ENCODE results near the gene CEP112. TPM values are rescaled to one million over a fixed set of nuclear protein-coding genes. Genes with fewer than 3 reads are reported as not detected.

CEP112 gene
- total and polyA plus RNA-seq, 10 of the 15 experiments (the other 5 are each of a cell fraction or from before 2014, with no cell fraction given), result 0.11 to 3.8 (median 0.32) TPM; not detected in 1

DNA sequence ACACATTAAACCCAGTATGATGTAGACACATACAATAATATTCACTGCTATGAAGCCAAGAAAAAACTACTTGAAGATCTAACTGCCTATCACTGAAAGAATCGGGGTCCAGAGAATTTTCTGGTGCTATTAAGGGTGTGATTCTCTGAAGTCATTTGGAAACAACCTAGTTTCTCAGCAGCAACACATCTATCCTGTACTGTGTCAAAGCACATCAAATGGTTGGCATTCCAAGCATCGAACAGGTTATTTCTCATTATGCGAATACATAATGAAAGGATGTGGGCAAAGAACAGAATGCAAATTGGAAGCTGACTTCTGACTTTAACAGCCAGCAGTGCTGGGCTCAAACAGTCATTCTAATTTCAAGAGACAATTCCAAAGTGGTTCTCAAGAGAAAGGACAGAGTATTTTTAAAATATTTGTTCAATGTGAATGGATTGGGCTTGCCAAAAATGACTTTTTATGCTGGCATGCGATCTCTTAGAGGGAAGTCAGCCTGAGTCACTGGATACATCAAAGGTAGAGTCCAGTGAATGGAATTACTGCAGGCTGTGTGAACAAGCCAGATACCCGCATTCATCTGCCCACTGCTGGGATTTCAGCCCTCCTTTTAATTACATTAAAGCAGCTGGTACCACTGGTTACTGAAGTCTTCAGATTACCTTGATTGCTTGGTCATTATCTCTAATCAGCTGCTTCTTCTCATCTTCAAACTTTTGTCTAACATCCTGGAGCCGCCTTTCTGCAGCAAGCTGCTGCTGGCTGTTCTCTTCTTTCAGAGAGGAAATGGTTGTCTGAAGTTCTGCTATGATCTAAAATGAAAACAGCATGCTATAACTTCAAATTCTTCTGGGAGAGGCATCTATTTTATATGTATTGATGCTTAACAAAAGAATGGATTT, 449.3 kb downstream of the CEP112 start:
- no peaks in the 10 kb centered on the region for H3K79me2 ChIP-seq (ENCODE audit: control insufficient read depth, insufficient read depth, low read length)
- RAD21 ChIA-PET (ENCODE audit: unreplicated experiment), result interaction anchor here (1.4 kb wide), 1 partner anchor 31 kb away, joined by 3 read pairs; no protein-coding TSS in a partner anchor
- DNase-seq (ENCODE audit: low read depth, low spot score) (no peak), FAIRE-seq (no peak), ATAC-seq (no peak; the same call in 2 of the 3 replicates)
- H2AFZ ChIP-seq (ENCODE audit: control insufficient read depth, low read depth, low read length), result no peak overlapping the region
- in situ Hi-C loops (cut with MboI) (no loop called here), intact Hi-C loops (cut with micrococcal nuclease; ENCODE audit: unreplicated experiment) (no loop called here)
- H4K20me1 ChIP-seq (ENCODE audit: control insufficient read depth, insufficient read depth), result no peaks in the 10 kb centered on the region
- H3K9me3 ChIP-seq (replicated peaks; ENCODE audit: control insufficient read depth, insufficient read depth, low read length), result no peaks in the 10 kb centered on the region
- SMC1A ChIA-PET (ENCODE audit: uncharacterized antibody, unreplicated experiment), result interaction anchor here (1.1 to 1.7 kb wide), 3 partner anchors 19 to 31 kb away, joined by 3 to 8 read pairs (median 3); no protein-coding TSS in a partner anchor
- no peak overlapping the region for H3K4me2 ChIP-seq (ENCODE audit: control insufficient read depth, insufficient read depth)
- 43% methylated on average over 6 of the region's 6 CpGs for WGBS (ENCODE audit: insufficient coverage, insufficient replicate concordance, low lambda C conversion rate, missing lambda C conversion rate)
- no peak overlapping the region for H3K9ac ChIP-seq (ENCODE audit: control insufficient read depth, insufficient read depth, low read length)
- no peaks in the 10 kb centered on the region for H3K27me3 ChIP-seq (replicated peaks in 1 of 2; ENCODE audit: control insufficient read depth in 2 of 2, insufficient read depth in 2 of 2, low read length in 1 of 2)
- no peaks in the 10 kb centered on the region for H3K4me1 ChIP-seq (ENCODE audit: control insufficient read depth, insufficient read depth, low read length)
- no peak overlapping the region for H3K4me3 ChIP-seq
- no peaks in the 10 kb centered on the region for H3K36me3 ChIP-seq (ENCODE audit: control insufficient read depth in 2 of 2, insufficient read depth in 2 of 2, low read length in 1 of 2)
- POLR2A ChIA-PET, result no interaction called here
- H3K27ac ChIP-seq (ENCODE audit: control insufficient read depth, insufficient read depth), result no peak overlapping the region
- BruUV-seq (replicated peaks), result no TSS peak
- CTCF ChIA-PET, result interaction anchor here (0.5 kb wide), 1 partner anchor 72 kb away, joined by 3 read pairs; no protein-coding TSS in a partner anchor
- no peak for TF ChIP-seq RELA (IDR thresholded peaks at IDR 0.05; ENCODE audit: borderline replicate concordance, partially characterized antibody)
- TF ChIP-seq CHD1 (IDR thresholded peaks at IDR 0.05; ENCODE audit: low read depth, low read length), result no peak
- TF ChIP-seq, protein P1, sequence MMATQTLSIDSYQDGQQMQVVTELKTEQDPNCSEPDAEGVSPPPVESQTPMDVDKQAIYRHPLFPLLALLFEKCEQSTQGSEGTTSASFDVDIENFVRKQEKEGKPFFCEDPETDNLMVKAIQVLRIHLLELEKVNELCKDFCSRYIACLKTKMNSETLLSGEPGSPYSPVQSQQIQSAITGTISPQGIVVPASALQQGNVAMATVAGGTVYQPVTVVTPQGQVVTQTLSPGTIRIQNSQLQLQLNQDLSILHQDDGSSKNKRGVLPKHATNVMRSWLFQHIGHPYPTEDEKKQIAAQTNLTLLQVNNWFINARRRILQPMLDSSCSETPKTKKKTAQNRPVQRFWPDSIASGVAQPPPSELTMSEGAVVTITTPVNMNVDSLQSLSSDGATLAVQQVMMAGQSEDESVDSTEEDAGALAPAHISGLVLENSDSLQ (IDR thresholded peaks at IDR 0.05), result no peak
- no peak for TF ChIP-seq KDM1A (IDR thresholded peaks at IDR 0.05; ENCODE audit: borderline replicate concordance)
- no peak for TF ChIP-seq NFIC (IDR thresholded peaks at IDR 0.05; ENCODE audit: low read depth, low read length)
- no peak for TF ChIP-seq SIN3A (IDR thresholded peaks at IDR 0.05; ENCODE audit: low read depth, low read length)
- TF ChIP-seq FOS (IDR thresholded peaks at IDR 0.05; ENCODE audit: borderline replicate concordance, extremely low read depth, insufficient read length), result no peak
- no peak for TF ChIP-seq BCL11A (IDR thresholded peaks at IDR 0.05; ENCODE audit: low read depth, low read length)
- no peak for TF ChIP-seq IKZF2 (IDR thresholded peaks at IDR 0.05)
- no peak for TF ChIP-seq KAT2A (conservative IDR thresholded peaks at IDR 0.05; ENCODE audit: control insufficient read depth, low read depth, low read length)
- TF ChIP-seq, protein P2, sequence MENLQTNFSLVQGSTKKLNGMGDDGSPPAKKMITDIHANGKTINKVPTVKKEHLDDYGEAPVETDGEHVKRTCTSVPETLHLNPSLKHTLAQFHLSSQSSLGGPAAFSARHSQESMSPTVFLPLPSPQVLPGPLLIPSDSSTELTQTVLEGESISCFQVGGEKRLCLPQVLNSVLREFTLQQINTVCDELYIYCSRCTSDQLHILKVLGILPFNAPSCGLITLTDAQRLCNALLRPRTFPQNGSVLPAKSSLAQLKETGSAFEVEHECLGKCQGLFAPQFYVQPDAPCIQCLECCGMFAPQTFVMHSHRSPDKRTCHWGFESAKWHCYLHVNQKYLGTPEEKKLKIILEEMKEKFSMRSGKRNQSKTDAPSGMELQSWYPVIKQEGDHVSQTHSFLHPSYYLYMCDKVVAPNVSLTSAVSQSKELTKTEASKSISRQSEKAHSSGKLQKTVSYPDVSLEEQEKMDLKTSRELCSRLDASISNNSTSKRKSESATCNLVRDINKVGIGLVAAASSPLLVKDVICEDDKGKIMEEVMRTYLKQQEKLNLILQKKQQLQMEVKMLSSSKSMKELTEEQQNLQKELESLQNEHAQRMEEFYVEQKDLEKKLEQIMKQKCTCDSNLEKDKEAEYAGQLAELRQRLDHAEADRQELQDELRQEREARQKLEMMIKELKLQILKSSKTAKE (IDR thresholded peaks at IDR 0.05; ENCODE audit: low read depth, poor library complexity, severe bottlenecking), result no peak
- TF ChIP-seq, protein P3, sequence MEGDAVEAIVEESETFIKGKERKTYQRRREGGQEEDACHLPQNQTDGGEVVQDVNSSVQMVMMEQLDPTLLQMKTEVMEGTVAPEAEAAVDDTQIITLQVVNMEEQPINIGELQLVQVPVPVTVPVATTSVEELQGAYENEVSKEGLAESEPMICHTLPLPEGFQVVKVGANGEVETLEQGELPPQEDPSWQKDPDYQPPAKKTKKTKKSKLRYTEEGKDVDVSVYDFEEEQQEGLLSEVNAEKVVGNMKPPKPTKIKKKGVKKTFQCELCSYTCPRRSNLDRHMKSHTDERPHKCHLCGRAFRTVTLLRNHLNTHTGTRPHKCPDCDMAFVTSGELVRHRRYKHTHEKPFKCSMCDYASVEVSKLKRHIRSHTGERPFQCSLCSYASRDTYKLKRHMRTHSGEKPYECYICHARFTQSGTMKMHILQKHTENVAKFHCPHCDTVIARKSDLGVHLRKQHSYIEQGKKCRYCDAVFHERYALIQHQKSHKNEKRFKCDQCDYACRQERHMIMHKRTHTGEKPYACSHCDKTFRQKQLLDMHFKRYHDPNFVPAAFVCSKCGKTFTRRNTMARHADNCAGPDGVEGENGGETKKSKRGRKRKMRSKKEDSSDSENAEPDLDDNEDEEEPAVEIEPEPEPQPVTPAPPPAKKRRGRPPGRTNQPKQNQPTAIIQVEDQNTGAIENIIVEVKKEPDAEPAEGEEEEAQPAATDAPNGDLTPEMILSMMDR (IDR thresholded peaks at IDR 0.05 in 2 of 3, conservative IDR thresholded peaks at IDR 0.05 in 1 of 3; ENCODE audit: control insufficient read depth in 2 of 3, extremely low read depth in 1 of 3, insufficient read depth in 1 of 3, low read depth in 3 of 3, low read length in 3 of 3), result no peak
- TF ChIP-seq SMAD1 (IDR thresholded peaks at IDR 0.05; ENCODE audit: low read depth, partially characterized antibody), result no peak
- no peak for TF ChIP-seq ETV6 (conservative IDR thresholded peaks at IDR 0.05 in 1 of 2, IDR thresholded peaks at IDR 0.05 in 1 of 2; ENCODE audit: borderline replicate concordance in 1 of 2, low read depth in 1 of 2)
- no peak for TF ChIP-seq CREM (IDR thresholded peaks at IDR 0.05; ENCODE audit: low read depth)
- no peak for TF ChIP-seq HDGF (IDR thresholded peaks at IDR 0.05)
- no peak for TF ChIP-seq SMARCA5 (IDR thresholded peaks at IDR 0.05)
- no peak for TF ChIP-seq NFYA (IDR thresholded peaks at IDR 0.05; ENCODE audit: borderline replicate concordance, low read depth, low read length)

All from GM12878 (cell line).